Measurements from ENCODE around the gene USP4.
A peak's percentile ranks its signal among the peaks of the same experiment; 100 is the strongest.

The USP4 gene

GRCh38 chr3:49339941-49340800 lies at the start of gene USP4:
TSS of gene USP4 (minus strand) at chr3:49340053. CDS start at chr3:49340024, 29 bp downstream.
- peak; percentile 92 for DNase-seq

- no peak for DNase-seq
Observed at GRCh38 chr3:49389297-49389696, 49.4 kb upstream of the USP4 start.

GRCh38 chr3:49388289-49388820 lies 48.5 kb upstream of the USP4 start:
- no peak for DNase-seq

- DNase-seq, result no peak
Observed at GRCh38 chr3:49387721-49388120, 47.9 kb upstream of the USP4 start.

- DNase-seq, result no peak
Observed at GRCh38 chr3:49386056-49386756, 46.4 kb upstream of the USP4 start.

GRCh38 chr3:49385617-49386016 lies 45.8 kb upstream of the USP4 start:
- DNase-seq, result no peak

GRCh38 chr3:49383387-49383786 lies 43.5 kb upstream of the USP4 start:
- no peak for DNase-seq

GRCh38 chr3:49378249-49378895 lies 38.5 kb upstream of the USP4 start:
- no peak for DNase-seq

GRCh38 chr3:49377483-49377882 lies 37.6 kb upstream of the USP4 start:
- DNase-seq, result peak; percentile 45

- DNase-seq, result no peak
Observed at GRCh38 chr3:49371946-49372345, 32.1 kb upstream of the USP4 start.

- no peak for DNase-seq
Observed at GRCh38 chr3:49370585-49371290, 30.9 kb upstream of the USP4 start.

- DNase-seq, result no peak
Observed at GRCh38 chr3:49362561-49362960, 22.7 kb upstream of the USP4 start.

- DNase-seq, result no peak
Observed at GRCh38 chr3:49359623-49360022, 19.8 kb upstream of the USP4 start.

- DNase-seq, result peak; percentile 21
Observed at GRCh38 chr3:49358884-49359225, 19.0 kb upstream of the USP4 start.

- DNase-seq, result peak; percentile 84
Observed at GRCh38 chr3:49358217-49358883, 18.5 kb upstream of the USP4 start, which contains the start of gene GPX1. TSS of gene GPX1 (minus strand) at chr3:49358353. CDS start at chr3:49358278, 75 bp downstream.

- peak; percentile 43 for DNase-seq
Observed at GRCh38 chr3:49357443-49358216, 17.8 kb upstream of the USP4 start.

- DNase-seq, result peak; percentile 36
Observed at GRCh38 chr3:49357095-49357442, 17.2 kb upstream of the USP4 start.

- DNase-seq, result no peak
Observed at GRCh38 chr3:49352890-49353421, 13.1 kb upstream of the USP4 start.

GRCh38 chr3:49352281-49352680 lies 12.4 kb upstream of the USP4 start:
- no peak for DNase-seq

GRCh38 chr3:49351521-49352011 lies 11.7 kb upstream of the USP4 start:
- DNase-seq, result no peak

Data from CD4-positive, alpha-beta T cell treated with Interleukin-10 for 1 hour (primary cell).